ENCODE results near the gene ESRRG.

Gene ESRRG

GRCh38 chr1:216559359-216559758 lies 163.9 kb downstream of the ESRRG start:
- Histone ChIP-seq H3K27ac (ENCODE audit: low read depth, low read length) (no peak overlapping the region), H3K27me3 (ENCODE audit: control insufficient read depth in 1 of 2, insufficient read depth in 2 of 2, low read length in 2 of 2) (no peaks in the 10 kb centered on the region), H3K9ac (ENCODE audit: low read length) (no peak overlapping the region), H3K4me3 (ENCODE audit: low read depth in 1 of 2, low read length in 2 of 2) (no peak overlapping the region), H3K9me3 (ENCODE audit: low read length) (no peaks in the 10 kb centered on the region), H3K36me3 (ENCODE audit: insufficient read depth, low read length) (no peaks in the 10 kb centered on the region), H3K4me1 (ENCODE audit: insufficient read depth, low read length) (no peaks in the 10 kb centered on the region)

DNA sequence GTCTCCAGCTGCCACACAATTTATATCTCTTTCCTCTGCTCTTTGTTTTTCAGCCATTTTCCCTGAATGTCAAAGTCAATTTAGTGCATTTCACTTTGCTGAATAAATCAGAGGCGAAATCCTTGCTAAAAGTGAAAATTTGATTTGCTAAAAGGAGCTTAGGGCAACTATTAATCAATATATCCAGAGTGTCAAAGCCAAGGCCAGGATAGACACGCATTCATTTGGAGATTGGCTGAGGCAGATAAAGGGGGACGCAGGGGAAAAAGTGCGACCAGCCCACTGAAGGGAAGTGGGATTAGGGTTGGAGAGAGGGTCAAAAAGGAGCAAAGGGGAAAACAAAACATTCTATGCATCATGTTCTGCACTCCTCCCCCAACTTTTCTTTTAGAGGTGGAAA lies 167.6 kb downstream of the ESRRG start:
- no peak overlapping the region for H3K27ac ChIP-seq (ENCODE audit: low read depth, low read length)
- no peak overlapping the region for H3K9ac ChIP-seq (ENCODE audit: low read length)
- H3K4me1 ChIP-seq (ENCODE audit: insufficient read depth, low read length): no peaks in the 10 kb centered on the region
- no peak overlapping the region for H3K4me3 ChIP-seq (ENCODE audit: low read depth in 1 of 2, low read length in 2 of 2)
- no peaks in the 10 kb centered on the region for H3K9me3 ChIP-seq (ENCODE audit: low read length)
- no peaks in the 10 kb centered on the region for H3K27me3 ChIP-seq (ENCODE audit: control insufficient read depth in 1 of 2, insufficient read depth in 2 of 2, low read length in 2 of 2)
- no peaks in the 10 kb centered on the region for H3K36me3 ChIP-seq (ENCODE audit: insufficient read depth, low read length)

DNA sequence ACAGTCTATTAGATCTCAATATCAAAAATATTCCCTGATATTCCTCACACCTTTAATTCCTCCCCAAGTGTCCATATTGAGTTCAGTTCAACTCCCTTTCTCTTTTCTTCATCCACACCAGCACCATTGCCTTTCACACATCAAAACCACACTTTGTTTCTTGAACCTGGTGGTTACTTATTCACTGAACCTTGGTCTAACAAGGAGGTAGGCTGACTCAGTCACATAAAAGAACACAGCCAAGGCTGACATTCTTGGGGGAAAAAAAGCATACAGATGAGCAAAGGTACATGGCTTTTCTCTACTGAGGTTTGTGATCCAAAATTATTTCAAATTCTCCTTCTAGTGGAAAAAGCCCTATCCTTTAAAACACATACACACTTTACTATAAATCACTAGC lies 168.3 kb downstream of the ESRRG start:
- no peaks in the 10 kb centered on the region for H3K4me1 ChIP-seq (ENCODE audit: insufficient read depth, low read length)
- H3K27me3 ChIP-seq (ENCODE audit: control insufficient read depth in 1 of 2, insufficient read depth in 2 of 2, low read length in 2 of 2): no peaks in the 10 kb centered on the region
- H3K27ac ChIP-seq (ENCODE audit: low read depth, low read length): no peak overlapping the region
- H3K9ac ChIP-seq (ENCODE audit: low read length): no peak overlapping the region
- H3K36me3 ChIP-seq (ENCODE audit: insufficient read depth, low read length): no peaks in the 10 kb centered on the region
- no peak overlapping the region for H3K4me3 ChIP-seq (ENCODE audit: low read depth in 1 of 2, low read length in 2 of 2)
- no peaks in the 10 kb centered on the region for H3K9me3 ChIP-seq (ENCODE audit: low read length)

- no peaks in the 10 kb centered on the region for H3K36me3 ChIP-seq (ENCODE audit: insufficient read depth, low read length)
- no peak overlapping the region for H3K4me3 ChIP-seq (ENCODE audit: low read depth in 1 of 2, low read length in 2 of 2)
- no peaks in the 10 kb centered on the region for H3K27me3 ChIP-seq (ENCODE audit: control insufficient read depth in 1 of 2, insufficient read depth in 2 of 2, low read length in 2 of 2)
- no peaks in the 10 kb centered on the region for H3K4me1 ChIP-seq (ENCODE audit: insufficient read depth, low read length)
- no peak overlapping the region for H3K9ac ChIP-seq (ENCODE audit: low read length)
- H3K9me3 ChIP-seq (ENCODE audit: low read length): no peaks in the 10 kb centered on the region
- H3K27ac ChIP-seq (ENCODE audit: low read depth, low read length): no peak overlapping the region
These were observed 169.5 kb downstream of the ESRRG start for GRCh38 chr1:216553766-216554165.

DNA sequence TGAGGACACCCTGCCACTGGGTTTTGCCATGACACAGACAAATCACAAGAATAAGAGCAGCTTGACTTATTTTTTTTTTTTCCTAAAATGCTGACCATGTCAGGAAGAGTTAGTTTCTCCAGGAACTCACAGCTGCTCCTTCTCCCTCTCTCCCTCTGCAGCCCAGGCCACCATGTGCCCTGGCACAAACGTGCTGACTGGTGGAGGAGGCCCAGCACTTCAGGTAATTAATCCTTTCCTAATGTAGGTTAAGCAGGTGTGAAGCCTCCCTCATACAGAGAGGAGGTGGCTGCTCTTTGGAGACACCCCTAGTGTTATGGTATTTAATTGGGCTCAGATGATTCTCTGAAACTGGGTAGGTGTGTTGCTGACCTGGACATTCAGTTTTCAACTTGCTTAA lies 170.2 kb downstream of the ESRRG start:
- no peak overlapping the region for H3K27ac ChIP-seq (ENCODE audit: low read depth, low read length)
- no peaks in the 10 kb centered on the region for H3K27me3 ChIP-seq (ENCODE audit: control insufficient read depth in 1 of 2, insufficient read depth in 2 of 2, low read length in 2 of 2)
- H3K36me3 ChIP-seq (ENCODE audit: insufficient read depth, low read length): no peaks in the 10 kb centered on the region
- no peaks in the 10 kb centered on the region for H3K4me1 ChIP-seq (ENCODE audit: insufficient read depth, low read length)
- H3K9ac ChIP-seq (ENCODE audit: low read length): no peak overlapping the region
- no peaks in the 10 kb centered on the region for H3K9me3 ChIP-seq (ENCODE audit: low read length)
- H3K4me3 ChIP-seq (ENCODE audit: low read depth in 1 of 2, low read length in 2 of 2): no peak overlapping the region

GRCh38 chr1:216549796-216550195 lies 173.4 kb downstream of the ESRRG start:
- H3K9me3 ChIP-seq (ENCODE audit: low read length): no peaks in the 10 kb centered on the region
- no peaks in the 10 kb centered on the region for H3K36me3 ChIP-seq (ENCODE audit: insufficient read depth, low read length)
- H3K4me3 ChIP-seq (ENCODE audit: low read depth in 1 of 2, low read length in 2 of 2): no peak overlapping the region
- no peak overlapping the region for H3K27ac ChIP-seq (ENCODE audit: low read depth, low read length)
- no peaks in the 10 kb centered on the region for H3K27me3 ChIP-seq (ENCODE audit: control insufficient read depth in 1 of 2, insufficient read depth in 2 of 2, low read length in 2 of 2)
- H3K4me1 ChIP-seq (ENCODE audit: insufficient read depth, low read length): no peaks in the 10 kb centered on the region
- no peak overlapping the region for H3K9ac ChIP-seq (ENCODE audit: low read length)

- Histone ChIP-seq H3K9me3 (ENCODE audit: low read length) (no peaks in the 10 kb centered on the region), H3K9ac (ENCODE audit: low read length) (no peak overlapping the region), H3K27ac (ENCODE audit: low read depth, low read length) (no peak overlapping the region), H3K4me1 (ENCODE audit: insufficient read depth, low read length) (no peaks in the 10 kb centered on the region), H3K27me3 (ENCODE audit: control insufficient read depth in 1 of 2, insufficient read depth in 2 of 2, low read length in 2 of 2) (no peaks in the 10 kb centered on the region), H3K36me3 (ENCODE audit: insufficient read depth, low read length) (no peaks in the 10 kb centered on the region), H3K4me3 (ENCODE audit: low read depth in 1 of 2, low read length in 2 of 2) (no peak overlapping the region)
These were observed 180.5 kb downstream of the ESRRG start for GRCh38 chr1:216542741-216543140.

DNA sequence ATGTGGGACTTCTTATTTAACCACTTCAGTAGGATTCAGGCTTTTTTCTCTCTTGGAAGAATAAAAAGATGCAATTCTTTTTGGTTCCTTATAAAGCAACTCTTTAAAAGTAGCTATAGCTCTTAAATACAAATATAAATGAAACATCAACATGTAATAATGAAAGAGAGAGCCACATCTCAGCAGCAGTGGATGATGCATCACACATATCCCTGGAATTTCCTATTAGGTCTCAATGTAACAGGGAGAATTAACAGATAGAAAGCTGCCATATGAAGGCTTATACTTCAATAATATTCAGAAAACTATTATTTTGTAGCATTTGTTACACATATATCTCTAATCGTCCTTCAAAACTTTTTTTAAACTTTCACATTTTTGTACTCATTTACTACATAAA lies 181.0 kb downstream of the ESRRG start:
- no peaks in the 10 kb centered on the region for H3K9me3 ChIP-seq (ENCODE audit: low read length)
- no peaks in the 10 kb centered on the region for H3K4me1 ChIP-seq (ENCODE audit: insufficient read depth, low read length)
- no peaks in the 10 kb centered on the region for H3K36me3 ChIP-seq (ENCODE audit: insufficient read depth, low read length)
- no peaks in the 10 kb centered on the region for H3K27me3 ChIP-seq (ENCODE audit: control insufficient read depth in 1 of 2, insufficient read depth in 2 of 2, low read length in 2 of 2)
- H3K9ac ChIP-seq (ENCODE audit: low read length): no peak overlapping the region
- H3K4me3 ChIP-seq (ENCODE audit: low read depth in 1 of 2, low read length in 2 of 2): no peak overlapping the region
- no peak overlapping the region for H3K27ac ChIP-seq (ENCODE audit: low read depth, low read length)

DNA sequence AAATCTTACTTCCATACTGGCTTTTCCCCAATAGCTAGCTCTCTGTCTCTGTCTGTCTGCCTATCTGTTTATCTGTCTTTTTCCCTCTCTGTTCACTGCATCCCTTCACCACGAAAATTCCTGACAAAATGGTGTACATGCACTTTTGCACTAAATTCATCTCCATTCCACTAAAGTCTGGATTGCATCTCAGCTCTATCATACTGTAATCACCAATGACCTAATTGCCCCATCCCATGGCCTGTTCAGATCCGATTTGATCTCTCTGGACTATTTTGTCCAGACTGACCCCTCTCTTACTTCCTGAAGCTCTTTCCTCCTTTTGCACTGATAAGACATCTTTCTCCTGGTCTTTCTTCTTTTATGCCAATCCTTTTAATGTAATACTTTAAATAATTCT lies 187.5 kb downstream of the ESRRG start:
- H3K4me1 ChIP-seq (ENCODE audit: insufficient read depth, low read length): peaks cover 5% of the 10 kb centered on the region
- H3K27me3 ChIP-seq (ENCODE audit: control insufficient read depth in 1 of 2, insufficient read depth in 2 of 2, low read length in 2 of 2): no peaks in the 10 kb centered on the region
- H3K9ac ChIP-seq (ENCODE audit: low read length): no peak overlapping the region
- H3K27ac ChIP-seq (ENCODE audit: low read depth, low read length): no peak overlapping the region
- H3K36me3 ChIP-seq (ENCODE audit: insufficient read depth, low read length): no peaks in the 10 kb centered on the region
- no peak overlapping the region for H3K4me3 ChIP-seq (ENCODE audit: low read depth in 1 of 2, low read length in 2 of 2)
- no peaks in the 10 kb centered on the region for H3K9me3 ChIP-seq (ENCODE audit: low read length)

DNA sequence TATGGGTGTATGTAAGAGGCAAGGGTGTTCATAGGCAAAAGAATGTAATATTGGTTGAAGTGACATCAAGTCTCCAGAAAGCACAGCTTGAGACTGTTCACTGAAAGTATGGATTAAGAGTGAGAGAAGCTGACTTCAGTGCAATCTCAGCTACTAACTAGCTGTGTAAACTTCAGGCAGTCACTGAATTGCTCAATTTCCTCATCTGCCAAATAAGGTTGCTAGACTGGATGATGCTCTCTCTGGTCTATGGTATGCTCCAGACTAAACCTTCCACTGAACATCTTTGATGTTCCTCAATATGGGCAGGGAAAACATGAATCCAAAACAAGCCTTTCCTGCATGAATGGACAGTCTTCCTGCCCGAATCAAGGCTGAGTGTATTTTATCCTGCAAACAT lies 188.2 kb downstream of the ESRRG start:
- Histone ChIP-seq H3K4me1 (ENCODE audit: insufficient read depth, low read length) (peaks cover 5% of the 10 kb centered on the region), H3K9me3 (ENCODE audit: low read length) (no peaks in the 10 kb centered on the region), H3K27ac (ENCODE audit: low read depth, low read length) (no peak overlapping the region), H3K36me3 (ENCODE audit: insufficient read depth, low read length) (no peaks in the 10 kb centered on the region), H3K27me3 (ENCODE audit: control insufficient read depth in 1 of 2, insufficient read depth in 2 of 2, low read length in 2 of 2) (no peaks in the 10 kb centered on the region), H3K4me3 (ENCODE audit: low read depth in 1 of 2, low read length in 2 of 2) (no peak overlapping the region), H3K9ac (ENCODE audit: low read length) (no peak overlapping the region)

- Histone ChIP-seq H3K4me3 (ENCODE audit: low read depth in 1 of 2, low read length in 2 of 2) (no peak overlapping the region), H3K9me3 (ENCODE audit: low read length) (no peaks in the 10 kb centered on the region), H3K9ac (ENCODE audit: low read length) (no peak overlapping the region), H3K36me3 (ENCODE audit: insufficient read depth, low read length) (no peaks in the 10 kb centered on the region), H3K4me1 (ENCODE audit: insufficient read depth, low read length) (peaks cover 5% of the 10 kb centered on the region), H3K27ac (ENCODE audit: low read depth, low read length) (no peak overlapping the region), H3K27me3 (ENCODE audit: control insufficient read depth in 1 of 2, insufficient read depth in 2 of 2, low read length in 2 of 2) (no peaks in the 10 kb centered on the region)
These were observed 189.5 kb downstream of the ESRRG start for GRCh38 chr1:216533776-216534175.

DNA sequence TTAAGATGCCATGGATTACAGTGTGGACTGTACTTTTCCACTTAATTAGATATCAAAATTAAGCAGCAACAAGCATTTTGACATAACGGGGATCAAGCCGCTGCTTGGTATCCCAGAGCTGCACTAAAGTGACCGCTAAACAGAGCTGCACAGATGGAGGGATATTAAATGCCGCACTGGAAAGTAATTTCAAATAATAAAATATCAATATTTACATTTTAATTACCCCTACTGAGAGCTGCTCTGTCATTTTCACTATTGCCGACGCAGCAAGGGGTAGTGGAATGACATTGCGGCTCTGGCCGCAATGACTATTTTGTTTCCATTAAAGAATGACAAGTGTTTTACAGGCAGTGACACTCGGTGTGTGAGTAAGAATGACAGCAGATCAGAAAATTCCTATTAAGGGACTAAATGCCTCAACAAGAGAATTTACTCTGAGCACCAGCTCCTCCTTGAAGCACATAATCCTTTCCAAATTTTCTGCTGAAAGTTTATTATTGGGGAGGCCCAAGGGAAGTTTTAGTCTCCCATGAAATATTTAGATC lies 190.9 kb downstream of the ESRRG start:
- H3K9me3 ChIP-seq (ENCODE audit: low read length): no peaks in the 10 kb centered on the region
- no peaks in the 10 kb centered on the region for H3K36me3 ChIP-seq (ENCODE audit: insufficient read depth, low read length)
- no peak overlapping the region for H3K27ac ChIP-seq (ENCODE audit: low read depth, low read length)
- H3K9ac ChIP-seq (ENCODE audit: low read length): no peak overlapping the region
- peaks cover 5% of the 10 kb centered on the region for H3K4me1 ChIP-seq (ENCODE audit: insufficient read depth, low read length)
- H3K4me3 ChIP-seq (ENCODE audit: low read depth in 1 of 2, low read length in 2 of 2): peak overlapping the region in 1 of 2 donors; percentile 57
- H3K27me3 ChIP-seq (ENCODE audit: control insufficient read depth in 1 of 2, insufficient read depth in 2 of 2, low read length in 2 of 2): no peaks in the 10 kb centered on the region

Measured in muscle layer of colon (tissue), 2 donors.